PC-3 (cell line): ENCODE measurements around the gene PHF2. TPM values are rescaled to one million over a fixed set of nuclear protein-coding genes. Genes with fewer than 3 reads are reported as not detected.

Source experiments
- ATAC-seq: fragments of 200-7000 bp; cut with Tn5 transposase; 2 replicates; pipeline ENCODE4 v1.9.1; 2020; ENCODE audit warnings: mild to moderate bottlenecking, moderate library complexity
- BruUV-seq: library from RNA; stranded (reverse); fragments of 400-500 nt; replicated peaks from 2 replicates; lab custom pipeline; 2021; lab: Mats Ljungman, UMichigan
- CTCF ChIA-PET: fragments of 300-600 bp; sonication (Branson Sonifier 250); formaldehyde crosslinking; loops from one replicate; lab custom pipeline; 2022; ENCODE audit warnings: antibody characterized with exemption; lab: Charles Lee
- POLR2A ChIA-PET: fragments of 300-600 bp; sonication (Branson Sonifier 250); formaldehyde crosslinking; loops from one replicate; lab custom pipeline; 2022; ENCODE audit warnings: antibody characterized with exemption; ENCODE audit not compliant: unreplicated experiment; lab: Charles Lee
- DNase-seq: peaks from one replicate; pipeline ENCODE4 v3.0.0-alpha.2; 2015
- H2AFZ ChIP-seq: fragments of 300-600 bp; sonication (generic); 2 replicates; pipeline ENCODE4 v1.6.0; 2016; ENCODE audit warnings: antibody characterized with exemption, low read length
- H3F3A ChIP-seq: fragments of 300-600 bp; sonication (generic); one replicate; pipeline ENCODE4 v1.6.0; 2017; ENCODE audit warnings: antibody characterized with exemption, low read length, control low read depth, mild to moderate bottlenecking; ENCODE audit not compliant: unreplicated experiment
- H3K27ac ChIP-seq: fragments of 300-600 bp; sonication (generic); 2 replicates; pipeline ENCODE4 v1.5.1; 2016; ENCODE audit warnings: mild to moderate bottlenecking, low read length
- H3K27me3 ChIP-seq: fragments of 300-600 bp; sonication (generic); 2 replicates; pipeline ENCODE4 v1.6.1; 2016; ENCODE audit warnings: low read length, mixed read lengths
- H3K36me3 ChIP-seq: fragments of 300-600 bp; sonication (generic); 2 replicates; pipeline ENCODE4 v1.6.1; 2016; ENCODE audit warnings: low read depth, mixed run types, low read length, mixed read lengths
- H3K4me1 ChIP-seq: fragments of 300-600 bp; sonication (generic); 2 replicates; pipeline ENCODE4 v1.5.1; 2016; ENCODE audit warnings: low read length; ENCODE audit not compliant: insufficient read depth
- H3K4me2 ChIP-seq: fragments of 300-600 bp; sonication (generic); 2 replicates; pipeline ENCODE4 v1.6.0; 2016; ENCODE audit warnings: low read length
- H3K4me3 ChIP-seq: fragments of 300-600 bp; sonication (generic); 2 replicates; pipeline ENCODE4 v1.5.1; 2016; ENCODE audit warnings: mild to moderate bottlenecking, low read length, mixed read lengths
- H3K79me2 ChIP-seq: fragments of 300-600 bp; sonication (generic); 2 replicates; pipeline ENCODE4 v1.6.1; 2017; ENCODE audit warnings: low read length, mixed read lengths
- H3K9ac ChIP-seq: fragments of 300-600 bp; sonication (generic); 2 replicates; pipeline ENCODE4 v1.6.0; 2016; ENCODE audit warnings: mild to moderate bottlenecking, low read length
- H3K9me2 ChIP-seq: fragments of 300-600 bp; sonication (generic); replicated peaks from 2 replicates; pipeline ENCODE4 v1.6.1; 2016; ENCODE audit warnings: mixed run types, low read length, mixed read lengths
- H3K9me3 ChIP-seq: fragments of 300-600 bp; sonication (generic); 2 replicates; pipeline ENCODE4 v1.6.1; 2016; ENCODE audit warnings: low read length, mixed read lengths
- H4K20me1 ChIP-seq: fragments of 300-600 bp; sonication (generic); 2 replicates; pipeline ENCODE4 v1.6.1; 2016; ENCODE audit warnings: low read length, mixed read lengths
- EZH2 ChIP-seq: fragments of 300-600 bp; sonication (generic); IDR thresholded peaks from one replicate; pipeline ENCODE4 v1.6.1; 2017; ENCODE audit warnings: antibody characterized with exemption, mild to moderate bottlenecking, low read length; ENCODE audit not compliant: unreplicated experiment
- EZH2phosphoT487 ChIP-seq: fragments of 300-600 bp; sonication (generic); IDR thresholded peaks from 2 replicates; pipeline ENCODE4 v1.6.1; 2018; ENCODE audit warnings: mild to moderate bottlenecking, antibody characterized with exemption, low read length, borderline replicate concordance
- intact Hi-C: fragments of 100-400 bp; cut with micrococcal nuclease; formaldehyde crosslinking; loops from 2 replicates; pipeline ENCODE4 v1.9.0; 2023
- total RNA-seq: library from RNA; depleted of rRNA; stranded (reverse); fragments of >200 nt; gene quantifications from 2 replicates; pipeline ENCODE4 v1.2.3, GENCODE V29; 2014
- TF ChIP-seq, protein P1 (sequence below): fragments of 300-600 bp; sonication (generic); conservative IDR thresholded peaks from 2 replicates; pipeline ENCODE4 v1.5.1; 2017; ENCODE audit warnings: antibody characterized with exemption, low read depth, mild to moderate bottlenecking, low read length

PHF2 gene
- total RNA-seq, 1 experiment from 2014 or later: 10.6 TPM

GRCh38 chr9:93673021-93673838, 96.8 kb downstream of the PHF2 start:
- no TSS peak for BruUV-seq
- CTCF ChIA-PET: no interaction called here
- H3K9ac ChIP-seq: no peak overlapping the region
- H3K27me3 ChIP-seq: no peaks in the 10 kb centered on the region
- H2AFZ ChIP-seq: no peak overlapping the region
- H3K4me3 ChIP-seq: no peak overlapping the region
- DNase-seq (no peak), ATAC-seq (no peak)
- no peaks in the 10 kb centered on the region for H3K4me1 ChIP-seq
- POLR2A ChIA-PET: no interaction called here
- no peak overlapping the region for H3K4me2 ChIP-seq
- no peaks in the 10 kb centered on the region for H3K79me2 ChIP-seq
- no peaks in the 10 kb centered on the region for H3K36me3 ChIP-seq
- TF ChIP-seq EZH2phosphoT487 (no peak), EZH2 (no peak)
- TF ChIP-seq, protein P1, sequence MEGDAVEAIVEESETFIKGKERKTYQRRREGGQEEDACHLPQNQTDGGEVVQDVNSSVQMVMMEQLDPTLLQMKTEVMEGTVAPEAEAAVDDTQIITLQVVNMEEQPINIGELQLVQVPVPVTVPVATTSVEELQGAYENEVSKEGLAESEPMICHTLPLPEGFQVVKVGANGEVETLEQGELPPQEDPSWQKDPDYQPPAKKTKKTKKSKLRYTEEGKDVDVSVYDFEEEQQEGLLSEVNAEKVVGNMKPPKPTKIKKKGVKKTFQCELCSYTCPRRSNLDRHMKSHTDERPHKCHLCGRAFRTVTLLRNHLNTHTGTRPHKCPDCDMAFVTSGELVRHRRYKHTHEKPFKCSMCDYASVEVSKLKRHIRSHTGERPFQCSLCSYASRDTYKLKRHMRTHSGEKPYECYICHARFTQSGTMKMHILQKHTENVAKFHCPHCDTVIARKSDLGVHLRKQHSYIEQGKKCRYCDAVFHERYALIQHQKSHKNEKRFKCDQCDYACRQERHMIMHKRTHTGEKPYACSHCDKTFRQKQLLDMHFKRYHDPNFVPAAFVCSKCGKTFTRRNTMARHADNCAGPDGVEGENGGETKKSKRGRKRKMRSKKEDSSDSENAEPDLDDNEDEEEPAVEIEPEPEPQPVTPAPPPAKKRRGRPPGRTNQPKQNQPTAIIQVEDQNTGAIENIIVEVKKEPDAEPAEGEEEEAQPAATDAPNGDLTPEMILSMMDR: no peak
- intact Hi-C loops: no loop called here
- H4K20me1 ChIP-seq: no peaks in the 10 kb centered on the region
- no peaks in the 10 kb centered on the region for H3K9me3 ChIP-seq
- H3K27ac ChIP-seq: no peak overlapping the region
- no peaks in the 10 kb centered on the region for H3F3A ChIP-seq
- no peaks in the 10 kb centered on the region for H3K9me2 ChIP-seq

- Histone ChIP-seq H3K27me3 (no peaks in the 10 kb centered on the region), H3K9me3 (no peaks in the 10 kb centered on the region), H3K79me2 (no peaks in the 10 kb centered on the region), H4K20me1 (no peaks in the 10 kb centered on the region), H3K9me2 (no peaks in the 10 kb centered on the region), H2AFZ (no peak overlapping the region), H3K27ac (no peak overlapping the region), H3F3A (no peaks in the 10 kb centered on the region), H3K9ac (no peak overlapping the region), H3K36me3 (no peaks in the 10 kb centered on the region), H3K4me1 (no peaks in the 10 kb centered on the region), H3K4me2 (no peak overlapping the region), H3K4me3 (no peak overlapping the region)
- POLR2A ChIA-PET: no interaction called here
- DNase-seq (no peak), ATAC-seq (no peak)
- TF ChIP-seq EZH2phosphoT487 (no peak), EZH2 (no peak)
- TF ChIP-seq, protein P1: no peak
- BruUV-seq: no TSS peak
- CTCF ChIA-PET: no interaction called here
- intact Hi-C loops: no loop called here
Observed at GRCh38 chr9:93673839-93674334, 97.5 kb downstream of the PHF2 start.
